Measurements from ENCODE around the gene CATSPERD. TPM values are rescaled to one million over a fixed set of nuclear protein-coding genes. Genes with fewer than 3 reads are reported as not detected.
A peak's percentile ranks its signal among the peaks of the same experiment; 100 is the strongest.

The CATSPERD gene
- total and polyA plus RNA-seq, 4 donors = not detected

GRCh38 chr19:5681391-5682106 is 38.9 kb upstream of the CATSPERD start:
- H3K27me3 ChIP-seq (ENCODE audit: control insufficient read depth in 4 of 4, insufficient read depth in 4 of 4, low read length in 3 of 4) = no peaks in the 10 kb centered on the region
- 67% methylated on average over 17 of the region's 17 CpGs for WGBS
- no peaks in the 10 kb centered on the region for H3K9me3 ChIP-seq (ENCODE audit: control insufficient read depth in 4 of 4, low read length in 3 of 4)
- H3K4me3 ChIP-seq (ENCODE audit: low read depth in 1 of 3, low read length in 3 of 3) = peak overlapping the region in 1 of 3 donors; percentile 72
- peaks cover 6 to 22% (median 14%) of the 10 kb centered on the region in 4 donors for H3K4me1 ChIP-seq (ENCODE audit: control insufficient read depth in 4 of 4, insufficient read depth in 4 of 4, low read length in 3 of 4)
- no peak overlapping the region for H3K9ac ChIP-seq (ENCODE audit: low read depth in 1 of 2, low read length in 2 of 2)
- H3K27ac ChIP-seq (ENCODE audit: low read depth in 1 of 2, low read length in 2 of 2) = no peak overlapping the region
- peak; percentile 31 for DNase-seq (ENCODE audit: low spot score)
- TF ChIP-seq RAD21 (IDR thresholded peaks at IDR 0.05) (no peak), NR2F2 (IDR thresholded peaks at IDR 0.05) (no peak), EGR1 (IDR thresholded peaks at IDR 0.05; ENCODE audit: low read depth in 2 of 2) (no peak), REST (IDR thresholded peaks at IDR 0.05) (no peak)
- TF ChIP-seq, protein P1, sequence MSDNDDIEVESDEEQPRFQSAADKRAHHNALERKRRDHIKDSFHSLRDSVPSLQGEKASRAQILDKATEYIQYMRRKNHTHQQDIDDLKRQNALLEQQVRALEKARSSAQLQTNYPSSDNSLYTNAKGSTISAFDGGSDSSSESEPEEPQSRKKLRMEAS (IDR thresholded peaks at IDR 0.05) = no peak
- no peaks in the 10 kb centered on the region for H3K36me3 ChIP-seq (ENCODE audit: control insufficient read depth in 4 of 4, insufficient read depth in 3 of 4, low read depth in 1 of 4, low read length in 3 of 4)

- H3K4me1 ChIP-seq (ENCODE audit: control insufficient read depth in 4 of 4, insufficient read depth in 4 of 4, low read length in 3 of 4) = peaks cover 7 to 22% (median 14%) of the 10 kb centered on the region in 4 donors
These were observed 38.3 kb upstream of the CATSPERD start for GRCh38 chr19:5682107-5682482.

More at GRCh38 chr19:5682107-5682482, 38.3 kb upstream of the CATSPERD start:
- peak; percentile 26 for DNase-seq (ENCODE audit: low spot score)
- H3K27me3 ChIP-seq (ENCODE audit: control insufficient read depth in 4 of 4, insufficient read depth in 4 of 4, low read length in 3 of 4) = no peaks in the 10 kb centered on the region
- TF ChIP-seq FOXA1 (IDR thresholded peaks at IDR 0.05) (no peak), GABPA (IDR thresholded peaks at IDR 0.05 in 1 of 2, conservative IDR thresholded peaks at IDR 0.05 in 1 of 2) (no peak), TAF1 (conservative IDR thresholded peaks at IDR 0.05) (no peak), HNF4G (IDR thresholded peaks at IDR 0.05) (no peak), NR2F2 (IDR thresholded peaks at IDR 0.05) (no peak), YY1 (IDR thresholded peaks at IDR 0.05) (no peak), EGR1 (IDR thresholded peaks at IDR 0.05; ENCODE audit: low read depth in 2 of 2) (no peak), JUND (IDR thresholded peaks at IDR 0.05) (no peak), RAD21 (IDR thresholded peaks at IDR 0.05) (no peak), ATF3 (IDR thresholded peaks at IDR 0.05) (no peak), HNF4A (conservative IDR thresholded peaks at IDR 0.05) (no peak), SP1 (IDR thresholded peaks at IDR 0.05) (no peak), FOXA2 (IDR thresholded peaks at IDR 0.05) (no peak)
- TF ChIP-seq, protein P2, sequence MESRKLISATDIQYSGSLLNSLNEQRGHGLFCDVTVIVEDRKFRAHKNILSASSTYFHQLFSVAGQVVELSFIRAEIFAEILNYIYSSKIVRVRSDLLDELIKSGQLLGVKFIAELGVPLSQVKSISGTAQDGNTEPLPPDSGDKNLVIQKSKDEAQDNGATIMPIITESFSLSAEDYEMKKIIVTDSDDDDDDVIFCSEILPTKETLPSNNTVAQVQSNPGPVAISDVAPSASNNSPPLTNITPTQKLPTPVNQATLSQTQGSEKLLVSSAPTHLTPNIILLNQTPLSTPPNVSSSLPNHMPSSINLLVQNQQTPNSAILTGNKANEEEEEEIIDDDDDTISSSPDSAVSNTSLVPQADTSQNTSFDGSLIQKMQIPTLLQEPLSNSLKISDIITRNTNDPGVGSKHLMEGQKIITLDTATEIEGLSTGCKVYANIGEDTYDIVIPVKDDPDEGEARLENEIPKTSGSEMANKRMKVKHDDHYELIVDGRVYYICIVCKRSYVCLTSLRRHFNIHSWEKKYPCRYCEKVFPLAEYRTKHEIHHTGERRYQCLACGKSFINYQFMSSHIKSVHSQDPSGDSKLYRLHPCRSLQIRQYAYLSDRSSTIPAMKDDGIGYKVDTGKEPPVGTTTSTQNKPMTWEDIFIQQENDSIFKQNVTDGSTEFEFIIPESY (IDR thresholded peaks at IDR 0.05) = no peak
- TF ChIP-seq, protein P3, sequence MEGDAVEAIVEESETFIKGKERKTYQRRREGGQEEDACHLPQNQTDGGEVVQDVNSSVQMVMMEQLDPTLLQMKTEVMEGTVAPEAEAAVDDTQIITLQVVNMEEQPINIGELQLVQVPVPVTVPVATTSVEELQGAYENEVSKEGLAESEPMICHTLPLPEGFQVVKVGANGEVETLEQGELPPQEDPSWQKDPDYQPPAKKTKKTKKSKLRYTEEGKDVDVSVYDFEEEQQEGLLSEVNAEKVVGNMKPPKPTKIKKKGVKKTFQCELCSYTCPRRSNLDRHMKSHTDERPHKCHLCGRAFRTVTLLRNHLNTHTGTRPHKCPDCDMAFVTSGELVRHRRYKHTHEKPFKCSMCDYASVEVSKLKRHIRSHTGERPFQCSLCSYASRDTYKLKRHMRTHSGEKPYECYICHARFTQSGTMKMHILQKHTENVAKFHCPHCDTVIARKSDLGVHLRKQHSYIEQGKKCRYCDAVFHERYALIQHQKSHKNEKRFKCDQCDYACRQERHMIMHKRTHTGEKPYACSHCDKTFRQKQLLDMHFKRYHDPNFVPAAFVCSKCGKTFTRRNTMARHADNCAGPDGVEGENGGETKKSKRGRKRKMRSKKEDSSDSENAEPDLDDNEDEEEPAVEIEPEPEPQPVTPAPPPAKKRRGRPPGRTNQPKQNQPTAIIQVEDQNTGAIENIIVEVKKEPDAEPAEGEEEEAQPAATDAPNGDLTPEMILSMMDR (IDR thresholded peaks at IDR 0.05; ENCODE audit: low read depth, low read length, missing input control) = no peak
- no peak overlapping the region for H3K9ac ChIP-seq (ENCODE audit: low read depth in 1 of 2, low read length in 2 of 2)
- no peak overlapping the region for H3K4me3 ChIP-seq (ENCODE audit: low read depth in 1 of 3, low read length in 3 of 3)
- WGBS = 91% methylated on average over 3 of the region's 3 CpGs
- H3K27ac ChIP-seq (ENCODE audit: low read depth in 1 of 2, low read length in 2 of 2) = no peak overlapping the region
- H3K36me3 ChIP-seq (ENCODE audit: control insufficient read depth in 4 of 4, insufficient read depth in 3 of 4, low read depth in 1 of 4, low read length in 3 of 4) = no peaks in the 10 kb centered on the region
- H3K9me3 ChIP-seq (ENCODE audit: control insufficient read depth in 4 of 4, low read length in 3 of 4) = no peaks in the 10 kb centered on the region

All from liver (tissue), 9 donors.